Smooth muscle cell (in vitro differentiated cells): ENCODE results near the gene UBE2H. TPM values are rescaled to one million over a fixed set of nuclear protein-coding genes. Genes with fewer than 3 reads are reported as not detected.

Experiments
- DNase-seq: peaks from one replicate; lab custom pipeline; 2025; ENCODE audit not compliant: unreplicated experiment; lab: John Stamatoyannopoulos, UW
- H2AFZ ChIP-seq: fragments of 200-600 bp; sonication (generic); 2 replicates; pipeline ENCODE4 v1.6.0; 2016; ENCODE audit warnings: antibody characterized with exemption, low read depth, mild to moderate bottlenecking
- H3F3A ChIP-seq: fragments of 200-600 bp; sonication (generic); 2 replicates; pipeline ENCODE4 v1.6.0; 2017; ENCODE audit warnings: antibody characterized with exemption, low read depth
- H3K27ac ChIP-seq: fragments of 200-600 bp; sonication (generic); 2 replicates; pipeline ENCODE4 v1.5.1; 2016; ENCODE audit warnings: low read depth, mild to moderate bottlenecking
- H3K27me3 ChIP-seq: fragments of 200-600 bp; sonication (generic); 2 replicates; pipeline ENCODE4 v1.6.1; 2016; ENCODE audit warnings: low read depth, mild to moderate bottlenecking
- H3K36me3 ChIP-seq: fragments of 200-600 bp; sonication (generic); 2 replicates; pipeline ENCODE4 v1.5.1; 2016; ENCODE audit warnings: low read depth
- H3K4me1 ChIP-seq: fragments of 200-600 bp; sonication (generic); 2 replicates; pipeline ENCODE4 v1.5.1; 2016; ENCODE audit warnings: low read depth
- H3K4me2 ChIP-seq: fragments of 200-600 bp; sonication (generic); 2 replicates; pipeline ENCODE4 v1.6.0; 2016; ENCODE audit warnings: mild to moderate bottlenecking
- H3K4me3 ChIP-seq: fragments of 200-600 bp; sonication (generic); 2 replicates; pipeline ENCODE4 v1.5.1; 2016; ENCODE audit warnings: mild to moderate bottlenecking
- H3K79me2 ChIP-seq: fragments of 200-600 bp; sonication (generic); 2 replicates; pipeline ENCODE4 v1.6.0; 2016; ENCODE audit warnings: low read depth, mild to moderate bottlenecking
- H3K9ac ChIP-seq: fragments of 200-600 bp; sonication (generic); 2 replicates; pipeline ENCODE4 v1.6.0; 2016; ENCODE audit warnings: low read depth
- H3K9me3 ChIP-seq: fragments of 200-600 bp; sonication (generic); replicated peaks from 2 replicates; pipeline ENCODE4 v1.5.1; 2016; ENCODE audit warnings: low read depth
- H4K20me1 ChIP-seq: fragments of 200-600 bp; sonication (generic); 2 replicates; pipeline ENCODE4 v1.6.0; 2016; ENCODE audit warnings: low read depth
- CTCF ChIP-seq: fragments of 200-600 bp; sonication (generic); IDR thresholded peaks from 2 replicates; pipeline ENCODE4 v1.5.1; 2017; ENCODE audit warnings: borderline replicate concordance, mild to moderate bottlenecking, antibody characterized with exemption; ENCODE audit not compliant: insufficient read depth, poor library complexity, severe bottlenecking
- WGBS: methylation state at CpG from one replicate; pipeline ENCODE4 v1.1.7; 2016; ENCODE audit warnings: low lambda C conversion rate; 5-methylcytosine and 5-hydroxymethylcytosine counted together
- polyA plus RNA-seq: library from polyadenylated mRNA; unstranded; fragments of >200 nt; fragmentation: Nextera tagmentation; extraction: Ambion mirVana; gene quantifications from 2 replicates; pipeline ENCODE4 v1.2.1, GENCODE V29; 2016
- small RNA-seq: library from RNA; depleted of rRNA; stranded (forward); fragments of <200 nt; gene quantifications from one replicate; pipeline ENCODE3, GENCODE V24; 2014
- total RNA-seq: library from RNA; depleted of rRNA; stranded (reverse); fragments of >200 nt; gene quantifications from 2 replicates; pipeline ENCODE4 v1.2.3, GENCODE V29; 2014

UBE2H gene
- total and polyA plus RNA-seq, 2 experiments from 2014 or later = 66.1 to 94.5 TPM

- no peak for TF ChIP-seq CTCF
- peaks cover 100% of the 10 kb centered on the region for H3K27me3 ChIP-seq
- no peak overlapping the region for H3K27ac ChIP-seq
- 11% methylated on average over 42 of the region's 42 CpGs for WGBS
- no peaks in the 10 kb centered on the region for H3K79me2 ChIP-seq
- H3K4me2 ChIP-seq = peak overlapping the region; percentile 17
- no peak overlapping the region for H2AFZ ChIP-seq
- H3K9ac ChIP-seq = no peak overlapping the region
- no peaks in the 10 kb centered on the region for H3K9me3 ChIP-seq
- no peak overlapping the region for H3K4me3 ChIP-seq
- H3K4me1 ChIP-seq = peaks cover 43% of the 10 kb centered on the region
- no peak for DNase-seq
- H4K20me1 ChIP-seq = peaks cover 10% of the 10 kb centered on the region
- H3K36me3 ChIP-seq = no peaks in the 10 kb centered on the region
- H3F3A ChIP-seq = no peaks in the 10 kb centered on the region
Measured at GRCh38 chr7:129782818-129783583, 169.8 kb downstream of the UBE2H start.

- WGBS = 2% methylated on average over 60 of the region's 73 CpGs
Measured at GRCh38 chr7:129781928-129782817, 170.6 kb downstream of the UBE2H start.

GRCh38 chr7:129780974-129781927, 171.5 kb downstream of the UBE2H start:
- Histone ChIP-seq H3K36me3 (no peaks in the 10 kb centered on the region), H2AFZ (no peak overlapping the region), H3K9me3 (no peaks in the 10 kb centered on the region), H3K4me2 (peak overlapping the region; percentile 83), H3K27me3 (peaks cover 100% of the 10 kb centered on the region), H3K27ac (no peak overlapping the region), H3K4me1 (peaks cover 43% of the 10 kb centered on the region), H3K4me3 (peak overlapping the region; percentile 58), H3K79me2 (no peaks in the 10 kb centered on the region), H3F3A (no peaks in the 10 kb centered on the region), H4K20me1 (peaks cover 18% of the 10 kb centered on the region), H3K9ac (no peak overlapping the region)
- no peak for DNase-seq
- 3% methylated on average over 46 of the region's 55 CpGs for WGBS
- no peak for TF ChIP-seq CTCF

More at GRCh38 chr7:129781928-129782817, 170.6 kb downstream of the UBE2H start:
- no peak for TF ChIP-seq CTCF
- H3K9me3 ChIP-seq = no peaks in the 10 kb centered on the region
- no peaks in the 10 kb centered on the region for H3F3A ChIP-seq
- no peak overlapping the region for H3K9ac ChIP-seq
- H2AFZ ChIP-seq = no peak overlapping the region
- no peaks in the 10 kb centered on the region for H3K36me3 ChIP-seq
- no peak for DNase-seq
- peaks cover 16% of the 10 kb centered on the region for H4K20me1 ChIP-seq
- H3K27me3 ChIP-seq = peaks cover 100% of the 10 kb centered on the region
- peaks cover 43% of the 10 kb centered on the region for H3K4me1 ChIP-seq
- peak overlapping the region; percentile 50 for H3K4me2 ChIP-seq
- no peaks in the 10 kb centered on the region for H3K79me2 ChIP-seq
- H3K27ac ChIP-seq = no peak overlapping the region
- H3K4me3 ChIP-seq = no peak overlapping the region

Small RNA genes lying within 50 kb of the gene (small RNA-seq; reads per million reads assigned to genes)
- gene RF00019 = not detected

Other genes starting within 250 kb of the UBE2H start
- gene ZC3HC1, start 98.4 kb upstream of the UBE2H start, total RNA-seq = 20.2 and 23.6 TPM in 2 replicates
- gene ZC3HC1, start 98.4 kb upstream of the UBE2H start, polyA plus RNA-seq = 23.4 and 23.6 TPM in 2 replicates
- 24.9 and 30.8 TPM in 2 replicates for gene KLHDC10, start 117.6 kb upstream of the UBE2H start, total RNA-seq
- gene KLHDC10, start 117.6 kb upstream of the UBE2H start, polyA plus RNA-seq = 8.3 and 8.7 TPM in 2 replicates